ENCODE data around the gene GPBAR1.

The GPBAR1 gene, protein sequence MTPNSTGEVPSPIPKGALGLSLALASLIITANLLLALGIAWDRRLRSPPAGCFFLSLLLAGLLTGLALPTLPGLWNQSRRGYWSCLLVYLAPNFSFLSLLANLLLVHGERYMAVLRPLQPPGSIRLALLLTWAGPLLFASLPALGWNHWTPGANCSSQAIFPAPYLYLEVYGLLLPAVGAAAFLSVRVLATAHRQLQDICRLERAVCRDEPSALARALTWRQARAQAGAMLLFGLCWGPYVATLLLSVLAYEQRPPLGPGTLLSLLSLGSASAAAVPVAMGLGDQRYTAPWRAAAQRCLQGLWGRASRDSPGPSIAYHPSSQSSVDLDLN

DNA sequence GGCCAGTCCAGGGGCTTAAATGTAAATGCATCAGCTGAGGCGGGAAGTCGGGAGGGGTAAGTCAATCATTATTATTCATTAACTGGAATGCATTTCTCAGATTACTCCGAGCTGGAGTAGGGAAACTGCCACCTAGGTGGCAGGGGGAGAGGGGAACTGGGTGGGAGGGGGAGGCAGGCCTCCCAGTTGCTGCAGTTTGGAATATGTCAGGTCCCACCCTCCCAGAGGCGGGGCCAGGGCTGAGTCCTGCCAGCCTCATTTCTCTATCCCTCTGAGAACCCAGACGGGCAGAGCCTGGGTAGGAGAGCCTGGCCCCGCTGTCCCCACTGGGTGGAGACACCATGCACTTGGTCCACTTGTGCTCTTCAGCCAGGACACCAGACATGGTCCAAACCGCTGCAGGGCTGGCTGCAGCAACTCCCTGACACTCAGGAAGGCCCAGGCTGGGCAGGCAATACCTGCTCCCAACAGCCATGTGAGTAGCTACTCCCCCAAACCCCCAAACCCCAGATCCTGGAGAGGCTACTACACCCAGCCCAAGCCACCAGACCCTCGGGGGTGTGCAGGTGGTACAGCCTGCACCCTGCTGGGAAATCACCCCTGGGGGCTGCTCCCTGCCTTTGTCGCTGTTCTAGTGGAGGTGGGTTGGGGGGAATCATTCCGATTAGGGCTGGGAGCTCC is at the start of gene GPBAR1:
TSS of gene GPBAR1 (plus strand) at position 274 of the 681 bp plus-strand sequence. CDS start 1,710 bp downstream, outside the sequence.
- no peak for FAIRE-seq

DNA sequence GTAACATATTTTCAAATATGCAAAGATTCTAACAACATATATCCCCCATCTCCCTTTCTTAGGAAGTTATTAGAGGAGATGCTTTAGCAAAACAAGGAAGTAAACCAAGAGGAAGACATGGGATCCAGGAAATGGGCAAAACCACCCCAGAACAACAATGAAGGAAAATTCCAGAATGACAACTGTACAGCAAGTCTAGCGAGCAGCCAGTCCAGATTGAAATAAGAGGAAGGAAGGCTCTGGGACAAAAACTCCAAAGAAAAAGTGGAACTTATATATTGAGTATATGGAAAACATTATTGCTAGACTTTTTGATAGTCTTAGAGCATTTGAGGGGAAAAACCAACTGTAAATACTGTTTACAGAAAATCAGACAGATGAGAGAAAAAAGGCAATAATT is 46.7 kb upstream of the GPBAR1 start:
- no peak for FAIRE-seq

DNA sequence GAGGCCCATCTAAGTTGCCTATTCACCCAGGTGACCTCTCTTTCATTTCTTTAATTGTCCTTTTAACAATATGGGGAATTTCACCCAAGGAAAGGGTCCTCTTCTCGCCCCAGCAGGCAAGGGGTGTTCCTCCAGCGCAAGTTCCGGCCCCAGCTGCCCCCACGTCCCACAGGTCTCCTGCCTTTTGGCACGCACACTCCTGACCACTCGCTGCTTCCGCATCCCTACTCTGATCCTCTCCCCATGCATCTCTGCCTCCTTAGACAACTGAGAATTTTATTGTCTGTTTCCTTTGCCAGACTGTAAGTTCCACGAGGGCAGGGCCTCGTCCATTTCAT is 44.5 kb upstream of the GPBAR1 start:
- FAIRE-seq: no peak

DNA sequence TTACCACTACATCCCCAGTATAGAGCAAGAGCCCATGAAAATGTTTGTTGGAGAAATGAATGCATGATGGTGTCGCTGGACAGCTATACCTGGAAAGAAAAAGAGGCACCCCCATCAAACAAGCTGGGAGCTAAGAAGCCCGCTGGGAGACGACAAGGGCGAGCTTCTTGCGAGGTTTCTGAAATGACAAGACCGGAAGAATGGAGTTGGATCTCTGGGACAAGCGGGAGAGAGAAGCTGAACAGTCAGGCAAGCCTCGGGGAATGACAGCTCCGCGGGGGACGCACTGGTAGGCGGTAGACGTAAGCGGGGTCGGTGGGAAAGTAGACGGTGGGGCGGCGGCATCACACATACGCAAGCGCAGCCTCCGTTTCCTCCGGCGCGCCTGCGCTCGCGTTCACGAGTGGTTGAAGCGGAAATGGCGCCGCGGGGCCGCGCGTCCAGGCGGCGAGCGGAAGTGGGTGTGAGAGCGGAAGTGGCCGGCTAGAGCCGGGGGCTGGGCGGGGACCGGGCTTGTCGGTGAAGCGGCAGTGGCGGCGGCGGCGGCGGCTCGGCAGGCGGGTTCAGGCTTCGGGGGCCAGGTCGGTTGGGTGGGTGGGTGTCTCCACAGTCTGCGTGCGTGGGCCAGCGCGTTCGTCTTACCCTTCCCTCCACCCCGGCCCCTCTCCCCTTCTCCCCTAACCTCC is 44.0 kb upstream of the GPBAR1 start, which contains the start of gene ARPC2:
TSS of gene ARPC2 (plus strand) at position 516 of the 686 bp plus-strand sequence. CDS start 282 bp downstream, outside the sequence.
- FAIRE-seq: peak; percentile 24

DNA sequence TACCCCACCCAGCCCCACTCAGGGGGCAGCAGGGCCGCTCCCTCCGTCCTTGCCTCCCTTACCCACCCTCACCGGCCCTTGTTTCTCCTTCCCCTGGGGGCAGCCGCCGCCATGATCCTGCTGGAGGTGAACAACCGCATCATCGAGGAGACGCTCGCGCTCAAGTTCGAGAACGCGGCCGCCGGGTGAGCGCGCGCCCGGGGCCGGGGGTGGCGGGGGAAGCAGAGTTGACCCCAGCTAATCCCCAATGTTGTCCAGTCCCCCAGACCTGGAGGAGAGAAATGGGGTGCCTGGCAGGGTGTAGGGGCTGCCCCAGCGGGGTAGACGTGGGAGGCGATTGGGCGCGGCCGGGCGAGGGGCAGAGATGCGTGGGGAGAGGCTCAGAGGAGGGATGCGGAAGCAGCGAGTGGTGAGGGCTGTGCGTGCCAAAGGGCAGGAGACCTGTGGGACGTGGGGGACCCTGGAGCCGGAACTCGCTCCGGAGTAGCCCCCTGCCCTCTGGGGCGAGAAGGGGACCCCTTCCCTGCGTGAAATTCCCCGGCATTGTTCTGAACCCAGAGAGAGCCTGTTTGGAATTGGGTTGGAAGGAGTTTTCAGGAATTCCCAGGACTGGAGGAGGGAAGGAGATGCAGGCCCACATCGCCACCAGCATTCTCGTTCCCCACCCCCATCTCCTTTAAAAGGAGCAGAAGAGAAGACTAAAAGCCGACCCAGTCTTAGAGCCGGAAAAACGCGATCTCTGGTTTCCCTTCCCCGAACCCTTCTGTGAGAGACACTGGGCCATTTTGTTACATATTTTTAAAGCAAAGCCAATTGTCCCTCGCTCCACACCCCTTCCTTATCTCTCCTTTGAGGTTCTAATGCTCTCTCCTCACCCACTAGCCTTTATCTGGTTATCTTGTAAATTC is 43.2 kb upstream of the GPBAR1 start:
- no peak for FAIRE-seq

DNA sequence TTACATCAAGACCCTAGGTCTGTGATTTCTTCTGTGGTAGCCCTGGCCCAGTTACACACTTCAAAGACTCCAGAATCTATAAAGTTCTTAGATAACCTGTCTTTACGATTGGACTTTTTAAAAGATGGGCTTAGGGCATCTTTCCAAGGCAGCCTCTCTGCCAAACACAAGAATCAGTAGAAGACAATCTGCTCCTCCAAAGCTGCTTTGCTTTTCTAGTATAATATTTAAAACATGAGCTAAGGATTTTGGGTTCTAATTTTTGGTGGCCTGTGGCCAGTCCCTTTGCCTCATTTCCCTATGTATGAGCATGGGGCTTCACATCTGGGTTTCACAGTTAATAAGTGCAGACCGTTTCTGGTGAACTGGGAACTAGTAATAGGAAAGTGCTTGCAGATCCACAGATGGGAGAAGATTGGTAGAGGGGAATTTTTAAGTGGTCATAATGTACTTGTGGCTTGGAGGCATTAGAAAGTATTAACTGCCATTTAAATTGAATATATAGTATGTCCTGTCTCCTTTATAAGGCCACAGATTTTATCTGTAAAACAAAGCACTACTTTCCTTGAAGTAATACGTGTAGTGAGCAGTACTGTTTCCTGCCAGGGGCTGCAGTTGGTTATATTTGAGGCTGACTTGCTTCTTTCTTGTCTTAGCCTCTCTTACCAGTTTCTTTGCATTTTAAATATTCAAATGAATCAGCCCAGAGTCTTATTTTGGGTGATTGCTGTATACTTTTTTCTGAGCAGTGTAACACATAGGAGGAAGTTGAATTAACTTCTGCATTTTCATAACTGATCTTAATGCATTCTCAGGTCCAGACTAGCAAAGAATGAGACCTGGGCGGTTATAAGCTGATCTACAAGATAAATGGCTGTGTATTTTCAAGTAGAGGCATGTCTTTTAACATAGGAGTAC is 42.3 kb upstream of the GPBAR1 start:
- no peak for FAIRE-seq

DNA sequence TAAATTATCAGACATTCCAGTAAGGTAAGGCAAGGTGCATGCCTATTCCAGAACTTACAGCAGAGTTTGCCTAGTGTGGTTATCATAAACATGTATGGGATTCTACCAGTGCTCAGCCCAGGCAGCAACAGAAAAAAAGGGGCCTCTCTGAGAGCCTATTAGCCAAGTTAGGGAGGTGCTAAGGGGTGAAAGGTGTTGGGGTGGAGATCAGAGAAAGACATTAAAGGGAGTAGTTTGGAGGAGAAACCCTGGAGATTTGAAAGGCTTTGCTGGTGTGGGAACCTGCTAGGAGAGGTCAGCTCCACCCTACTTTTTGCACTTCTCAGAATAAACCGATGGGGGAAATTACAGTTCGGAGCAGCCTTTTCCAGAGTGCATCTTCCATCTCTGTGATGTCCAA is 40.9 kb upstream of the GPBAR1 start:
- no peak for FAIRE-seq

DNA sequence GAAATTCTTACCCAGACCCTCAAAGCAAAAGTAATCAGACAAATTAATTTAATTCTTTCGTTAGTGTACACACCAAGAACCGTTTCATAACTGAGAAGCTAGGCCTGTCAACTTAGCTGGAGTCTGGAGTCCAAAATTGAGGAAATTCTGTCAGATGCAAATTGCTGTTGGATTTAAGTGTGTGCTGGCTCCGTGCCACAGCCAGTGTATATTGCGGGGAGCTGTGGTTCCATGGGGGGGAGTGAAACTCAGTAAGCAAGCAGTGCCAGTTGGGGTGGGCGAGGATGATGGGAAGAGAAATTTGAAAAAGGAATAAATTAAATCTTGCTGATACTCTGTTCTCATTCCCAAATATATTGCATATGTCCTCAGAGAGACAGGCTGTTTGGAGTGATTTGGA is 39.8 kb upstream of the GPBAR1 start:
- FAIRE-seq: no peak

DNA sequence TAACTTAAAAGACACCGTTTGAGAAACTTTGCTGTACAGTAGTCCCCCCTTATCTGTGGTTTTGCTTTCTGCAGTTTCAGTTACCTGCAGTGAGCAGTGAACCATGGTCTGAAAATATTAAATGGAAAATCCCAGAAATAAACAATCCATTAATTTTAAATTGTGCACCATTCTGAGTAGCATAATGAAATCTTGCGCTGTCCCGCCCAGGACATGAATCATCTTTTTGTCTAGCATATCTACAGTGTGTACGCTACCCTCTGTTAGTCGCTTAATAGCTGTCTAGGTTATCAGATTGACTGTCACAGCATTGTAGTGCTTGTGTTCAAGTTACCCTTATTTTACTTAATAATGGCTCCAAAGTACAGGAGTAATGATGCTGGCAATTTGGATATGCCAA is 37.8 kb upstream of the GPBAR1 start:
- no peak for FAIRE-seq

DNA sequence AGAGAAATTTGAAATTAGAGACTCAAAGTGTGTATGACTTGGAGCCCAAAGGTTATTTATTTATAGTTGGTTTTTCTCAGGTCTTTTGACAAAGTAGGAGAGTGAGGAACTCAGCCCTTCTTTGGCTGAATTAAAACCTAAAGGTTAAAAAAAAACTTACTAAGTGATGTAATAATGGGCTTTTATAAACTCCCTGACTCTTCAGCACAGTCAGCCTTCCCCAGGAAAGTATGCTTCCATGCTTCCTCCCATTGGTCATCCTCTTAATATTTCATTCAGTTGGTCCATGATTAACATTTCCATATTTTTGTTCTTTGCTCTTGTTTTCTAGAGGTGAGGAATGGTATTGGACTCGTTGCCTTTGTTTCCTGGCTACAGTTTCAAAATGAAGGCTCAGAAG is 36.6 kb upstream of the GPBAR1 start:
- no peak for FAIRE-seq

DNA sequence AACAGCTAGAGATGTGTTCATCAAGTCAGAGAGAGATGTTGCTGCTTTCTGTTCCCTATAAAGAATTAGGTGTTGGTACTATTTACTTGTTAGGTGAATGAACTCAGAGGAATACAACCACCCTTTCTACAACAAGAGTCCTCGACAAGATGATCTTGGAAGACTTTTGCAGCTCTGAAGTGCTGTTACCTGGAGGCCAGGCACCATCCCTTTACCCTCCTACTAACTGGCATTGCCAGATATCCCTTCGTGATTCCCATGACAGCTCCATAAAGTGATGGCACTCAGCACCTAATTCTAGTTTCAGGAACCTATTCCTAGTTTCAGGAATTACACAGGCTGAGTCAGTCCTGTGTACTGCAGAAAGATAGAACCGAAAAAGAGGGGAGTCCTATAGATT is 33.9 kb upstream of the GPBAR1 start:
- FAIRE-seq: no peak

DNA sequence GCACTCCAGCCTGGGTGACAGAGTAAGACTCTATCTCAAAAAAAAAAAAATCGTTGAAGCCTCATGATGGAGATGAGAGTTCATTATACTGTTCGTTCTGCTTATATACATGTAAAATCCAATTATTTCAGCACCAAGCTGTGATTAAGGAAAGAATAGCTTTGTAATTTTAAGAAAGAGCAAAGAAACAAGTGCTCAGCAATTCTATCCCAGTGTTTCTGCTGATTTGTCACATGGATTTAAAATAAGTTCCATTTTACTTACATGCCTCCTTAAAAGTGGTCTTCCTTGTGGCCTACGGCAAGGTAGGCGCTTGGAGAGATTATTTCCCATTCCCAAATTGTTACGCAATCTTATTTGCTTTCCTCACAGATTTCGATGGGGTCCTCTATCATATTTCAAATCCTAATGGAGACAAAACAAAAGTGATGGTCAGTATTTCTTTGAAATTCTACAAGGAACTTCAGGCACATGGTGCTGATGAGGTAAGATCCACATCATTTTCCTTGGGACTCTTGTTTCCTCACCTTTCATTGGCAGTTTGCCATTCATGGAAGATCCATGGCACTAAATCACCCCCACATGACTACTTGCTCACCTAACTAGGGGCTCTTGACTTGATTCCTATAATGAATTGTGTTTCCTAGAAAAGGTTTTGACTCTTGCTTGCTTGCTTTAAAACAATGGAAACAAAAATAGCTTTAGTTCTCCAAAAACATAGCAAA is 32.3 kb upstream of the GPBAR1 start:
- no peak for FAIRE-seq

DNA sequence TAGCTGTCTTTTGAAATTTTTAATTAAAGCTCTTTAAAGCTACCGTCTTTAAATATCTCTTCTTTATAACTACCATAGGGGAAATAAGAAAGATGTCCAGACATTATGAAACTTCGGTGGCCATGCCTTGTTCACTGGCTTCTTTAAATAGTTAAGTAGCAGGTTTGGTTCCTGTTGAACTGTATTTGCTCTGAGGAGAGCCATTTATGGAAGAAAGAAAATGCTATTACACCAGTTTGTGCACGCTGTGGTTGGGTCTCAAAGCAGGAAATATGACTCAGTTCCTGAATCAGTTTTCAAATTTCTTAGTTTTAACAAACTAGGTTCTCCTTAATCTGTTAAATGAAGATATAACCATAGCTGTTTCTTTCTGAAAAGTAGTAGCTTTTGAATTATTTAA is 31.6 kb upstream of the GPBAR1 start:
- peak; percentile 30 for FAIRE-seq

DNA sequence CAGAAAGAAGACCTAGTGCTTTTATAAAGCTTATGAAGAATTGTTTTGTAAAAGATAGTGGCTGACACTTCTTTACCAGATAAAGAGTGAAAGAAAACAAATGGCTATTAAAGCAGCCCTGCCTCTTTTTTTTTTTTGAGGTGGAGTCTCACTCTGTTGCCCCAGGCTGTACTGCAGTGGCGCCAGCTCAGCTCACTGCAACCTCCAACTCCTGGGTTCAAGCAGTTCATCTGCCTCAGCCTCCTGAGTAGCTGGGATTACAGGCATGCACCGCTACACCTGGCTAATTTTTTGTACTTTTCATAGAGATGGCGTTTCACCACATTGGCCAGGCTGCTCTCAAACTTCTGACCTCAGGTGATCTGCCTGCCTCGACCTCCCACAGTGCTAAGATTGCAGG is 31.0 kb upstream of the GPBAR1 start:
- no peak for FAIRE-seq

DNA sequence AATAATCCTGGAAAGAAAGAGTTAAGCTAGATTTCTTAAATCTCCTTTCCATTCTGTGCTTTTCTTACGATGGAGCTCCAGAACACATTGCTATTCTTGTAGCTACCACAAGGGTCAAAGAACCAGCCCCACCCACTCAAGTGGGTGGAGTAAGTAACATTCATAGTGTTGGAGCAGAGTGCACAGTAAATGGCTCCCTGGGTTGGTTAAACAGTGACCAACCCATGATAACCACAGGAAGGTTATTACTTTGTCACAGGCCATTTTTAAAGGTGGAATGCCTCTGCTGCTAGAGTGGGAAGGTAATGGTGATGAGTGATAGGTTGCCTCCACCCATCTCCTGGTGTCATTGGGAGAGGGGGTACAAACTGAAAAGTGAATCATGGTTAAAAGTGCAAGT is 29.9 kb upstream of the GPBAR1 start:
- no peak for FAIRE-seq

DNA sequence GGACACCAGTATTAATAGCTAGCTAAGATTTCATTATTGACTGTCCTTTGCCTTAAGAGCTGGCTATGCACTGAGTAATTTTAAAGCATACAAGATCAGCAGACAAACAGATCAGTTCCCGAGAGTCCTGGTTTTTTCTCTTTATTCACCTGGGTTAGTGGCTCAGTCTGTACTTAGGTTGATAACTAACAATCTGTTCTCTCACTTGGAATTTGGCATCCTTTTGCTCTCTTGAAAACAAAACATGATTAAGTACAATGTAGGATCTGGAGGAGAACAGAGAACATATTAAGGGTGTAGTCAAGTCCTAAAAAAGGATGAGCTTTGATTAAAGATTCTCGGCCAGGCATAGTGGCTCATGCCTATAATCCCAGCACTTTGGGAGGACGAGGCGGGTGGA is 27.3 kb upstream of the GPBAR1 start:
- FAIRE-seq: no peak

DNA sequence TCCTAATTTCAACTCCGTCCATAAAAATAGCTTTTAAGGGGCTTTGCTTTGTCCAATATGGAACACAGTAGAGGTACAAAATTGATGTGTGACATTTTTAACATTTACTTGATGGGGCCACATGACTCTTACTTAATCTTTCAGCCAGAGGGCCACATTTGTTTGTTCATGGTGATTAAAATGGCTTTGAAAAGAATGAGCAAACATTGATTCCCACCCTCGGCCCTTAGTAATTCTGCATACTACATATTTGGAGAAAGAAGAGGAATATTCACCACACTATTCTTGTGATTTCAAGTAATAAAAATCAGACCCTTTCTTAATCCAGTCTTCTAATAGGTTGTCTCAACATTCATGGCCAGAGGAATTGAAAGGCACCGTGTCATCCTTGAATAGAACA is 26.3 kb upstream of the GPBAR1 start:
- no peak for FAIRE-seq

DNA sequence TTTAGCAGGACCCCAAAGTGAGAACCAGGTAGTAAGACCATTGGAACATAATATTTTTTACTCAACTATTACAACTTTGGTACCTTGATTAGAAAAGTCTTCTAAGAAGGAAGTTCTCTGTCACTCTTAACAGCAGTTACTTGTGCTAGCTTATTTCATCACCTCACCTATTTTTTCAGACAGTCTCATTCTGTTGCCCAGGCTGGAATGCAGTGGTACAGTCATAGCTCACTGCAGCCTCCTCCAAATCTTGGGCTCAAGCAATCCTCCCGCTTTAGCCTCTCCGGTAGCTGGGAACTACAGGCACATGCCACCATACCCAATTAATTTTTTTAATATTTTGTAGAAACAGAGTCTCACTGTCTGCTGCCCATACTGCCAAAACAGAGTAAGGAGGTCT is 25.8 kb upstream of the GPBAR1 start:
- no peak for FAIRE-seq

DNA sequence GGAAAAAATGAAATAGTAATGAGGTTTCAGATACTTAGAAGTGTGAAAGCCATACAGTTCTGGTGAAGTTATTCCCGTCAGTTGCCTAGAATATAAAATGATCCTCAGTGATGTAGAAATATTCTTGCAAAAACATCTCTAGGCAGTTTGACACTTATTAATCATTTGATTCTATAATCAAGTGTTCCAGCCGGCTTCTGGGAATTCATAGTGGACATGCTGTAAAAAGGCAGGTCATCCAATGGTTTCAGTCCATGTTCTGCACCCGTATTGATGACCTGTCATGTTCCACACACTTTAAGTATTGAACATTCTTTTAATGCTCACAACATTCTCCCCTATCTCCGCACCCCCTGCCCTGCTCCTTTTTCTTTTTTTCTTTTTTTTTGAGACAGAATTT is 24.0 kb upstream of the GPBAR1 start:
- FAIRE-seq: no peak

DNA sequence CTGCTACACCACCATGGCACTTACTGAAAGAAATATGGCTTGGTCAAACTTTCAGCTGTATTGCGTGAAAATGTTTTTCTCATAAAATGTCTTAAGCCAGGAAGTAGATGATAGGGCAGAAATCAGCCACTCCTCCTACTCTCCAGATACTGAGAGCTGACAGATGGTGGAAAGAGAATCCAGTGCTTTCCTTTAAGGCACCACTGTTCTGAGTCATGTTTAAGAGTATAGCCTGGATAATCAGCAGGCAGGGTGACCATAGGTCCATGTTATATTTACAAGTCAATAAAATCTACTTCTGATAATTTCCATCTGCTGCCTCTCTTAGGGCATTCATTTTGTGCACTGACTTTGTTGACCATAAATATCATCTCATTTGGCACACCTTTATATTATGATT is 21.9 kb upstream of the GPBAR1 start:
- no peak for FAIRE-seq

DNA sequence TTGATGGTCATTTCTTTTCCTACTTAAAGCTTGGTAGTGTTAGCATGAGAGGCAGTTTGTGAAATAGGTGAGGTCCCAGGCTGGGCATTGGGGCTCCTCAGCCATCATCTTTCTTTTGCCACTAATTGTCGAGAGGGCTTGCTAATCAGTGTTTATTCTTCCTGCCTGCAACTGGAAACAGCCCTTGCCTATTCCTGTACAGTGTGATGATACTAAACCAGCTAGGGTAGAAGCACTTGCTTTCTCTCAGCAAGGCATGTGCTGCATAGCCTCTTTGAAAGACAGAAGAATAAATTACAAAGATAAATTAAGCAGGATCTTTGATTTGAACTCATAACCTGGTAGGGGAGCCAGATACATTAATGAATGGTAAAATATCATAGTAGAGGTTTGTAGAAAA is 16.6 kb upstream of the GPBAR1 start:
- no peak for FAIRE-seq

All from islet of Langerhans (tissue), 1 donor.